Activated CD8-positive, alpha-beta memory T cell treated with anti-CD3 and anti-CD28 coated beads for 36 hours (primary cell): Measurements from ENCODE around the gene TMEM35B. TPM values are rescaled to one million over a fixed set of nuclear protein-coding genes. Genes with fewer than 3 reads are reported as not detected.
"Not testable (repeated sequence)": the region's sequence is repeated elsewhere in the genome, so short reads cannot be mapped to it uniquely, and the experiment has no call there.

Experiments used
- CTCF ChIA-PET: fragments of 350-600 bp; sonication (Branson Sonifier 250); formaldehyde crosslinking; loops from one replicate; lab custom pipeline; 2021; ENCODE audit warnings: antibody characterized with exemption; lab: Charles Lee
- POLR2A ChIA-PET: fragments of 350-600 bp; sonication (Branson Sonifier 250); formaldehyde crosslinking; loops from one replicate; lab custom pipeline; 2021; ENCODE audit warnings: antibody characterized with exemption; lab: Charles Lee
- total RNA-seq, 2 experiments: library from RNA; stranded (reverse); gene quantifications; one replicate each; pipeline ENCODE4 v1.2.3, GENCODE V29; 2021

TMEM35B gene
- total RNA-seq, 2 experiments from 2014 or later = 29.0 to 30.8 TPM

GRCh38 chr1:34980715-34981114 lies 4.4 kb downstream of the TMEM35B start:
- ChIA-PET CTCF (no interaction called here), POLR2A (no interaction called here)

GRCh38 chr1:34978921-34979320 lies 6.2 kb downstream of the TMEM35B start:
- CTCF ChIA-PET = no interaction called here

GRCh38 chr1:34977858-34978257 lies 7.3 kb downstream of the TMEM35B start:
- ChIA-PET CTCF (interaction anchor here (0.6 kb wide), 1 partner anchor 224 kb away, joined by 3 read pairs; no protein-coding TSS in a partner anchor), POLR2A (no interaction called here)

More at GRCh38 chr1:34978921-34979320, 6.2 kb downstream of the TMEM35B start:
- POLR2A ChIA-PET = no interaction called here

- ChIA-PET POLR2A (no interaction called here), CTCF (no interaction called here)
Observed at GRCh38 chr1:34977210-34977471, 8.0 kb downstream of the TMEM35B start.

- CTCF ChIA-PET = no interaction called here
Observed at GRCh38 chr1:34976384-34977209, 8.6 kb downstream of the TMEM35B start.

GRCh38 chr1:34975771-34976170 lies 9.4 kb downstream of the TMEM35B start:
- CTCF ChIA-PET = no interaction called here

More at GRCh38 chr1:34976384-34977209, 8.6 kb downstream of the TMEM35B start:
- POLR2A ChIA-PET = interaction anchor here (1.6 kb wide), 1 partner anchor 8 kb away, joined by 5 read pairs; no protein-coding TSS in a partner anchor

GRCh38 chr1:34975338-34975737 lies 9.8 kb downstream of the TMEM35B start:
- CTCF ChIA-PET = no interaction called here
- POLR2A ChIA-PET = interaction anchor here (1.6 kb wide), 1 partner anchor 9 kb away, joined by 5 read pairs; no protein-coding TSS in a partner anchor

More at GRCh38 chr1:34975771-34976170, 9.4 kb downstream of the TMEM35B start:
- POLR2A ChIA-PET = interaction anchor here (1.6 kb wide), 1 partner anchor 9 kb away, joined by 5 read pairs; no protein-coding TSS in a partner anchor

- ChIA-PET CTCF (no interaction called here), POLR2A (no interaction called here)
Observed at GRCh38 chr1:34974626-34975025, 10.5 kb downstream of the TMEM35B start.

GRCh38 chr1:34973326-34973725 lies 11.8 kb downstream of the TMEM35B start:
- CTCF ChIA-PET = no interaction called here
- POLR2A ChIA-PET = no interaction called here

GRCh38 chr1:34970829-34971228 lies 14.3 kb downstream of the TMEM35B start:
- ChIA-PET POLR2A (no interaction called here), CTCF (no interaction called here)

GRCh38 chr1:34970220-34970735 lies 14.9 kb downstream of the TMEM35B start:
- ChIA-PET CTCF (no interaction called here), POLR2A (no interaction called here)

- POLR2A ChIA-PET = not testable (repeated sequence)
Observed at GRCh38 chr1:34968297-34968696, 16.9 kb downstream of the TMEM35B start.

GRCh38 chr1:34967672-34968071 lies 17.5 kb downstream of the TMEM35B start:
- CTCF ChIA-PET, POLR2A ChIA-PET: not testable (repeated sequence)

More at GRCh38 chr1:34968297-34968696, 16.9 kb downstream of the TMEM35B start:
- CTCF ChIA-PET = not testable (repeated sequence)

- ChIA-PET CTCF (no interaction called here), POLR2A (no interaction called here)
Observed at GRCh38 chr1:34965597-34965996, 19.6 kb downstream of the TMEM35B start.

GRCh38 chr1:34950428-34950827 lies 34.7 kb downstream of the TMEM35B start:
- CTCF ChIA-PET = no interaction called here

GRCh38 chr1:34948739-34949138 lies 36.4 kb downstream of the TMEM35B start:
- CTCF ChIA-PET, POLR2A ChIA-PET: not testable (repeated sequence)

More at GRCh38 chr1:34950428-34950827, 34.7 kb downstream of the TMEM35B start:
- POLR2A ChIA-PET = no interaction called here

- POLR2A ChIA-PET = not testable (repeated sequence)
Observed at GRCh38 chr1:34947641-34948314, 37.4 kb downstream of the TMEM35B start.

GRCh38 chr1:34946211-34946610 lies 38.9 kb downstream of the TMEM35B start:
- ChIA-PET POLR2A (no interaction called here), CTCF (interaction anchor here (0.7 kb wide), 1 partner anchor 729 kb away, joined by 5 read pairs; no protein-coding TSS in a partner anchor)

More at GRCh38 chr1:34947641-34948314, 37.4 kb downstream of the TMEM35B start:
- CTCF ChIA-PET = not testable (repeated sequence)

- POLR2A ChIA-PET, CTCF ChIA-PET: not testable (repeated sequence)
Observed at GRCh38 chr1:34941798-34942197, 43.3 kb downstream of the TMEM35B start.
